H1 (cell line): ENCODE measurements around the gene ARMC9. TPM values are rescaled to one million over a fixed set of nuclear protein-coding genes. Genes with fewer than 3 reads are reported as not detected.

Source experiments
- CHD1 ChIP-seq: IDR thresholded peaks from 2 replicates; pipeline ENCODE4 v1.6.1; 2012; ENCODE audit warnings: low read depth, low read length, improper control_type of control experiment
- polyA plus RNA-seq, 7 experiments: library from polyadenylated mRNA; depleted of rRNA in 3 of 7; stranded (reverse) in 5 of 7; unstranded in 2 of 7; fragments of >200 nt in 5 of 7; fragments of 200-250 nt in 2 of 7; gene quantifications; 1 replicate in 5 of 7; 2 replicates in 1 of 7; 4 replicates in 1 of 7; pipeline versions ENCODE4 v1.2.1 to v1.2.3, GENCODE V29; 2011 to 2013; ENCODE audit warnings: missing spikeins in 2 of 7, mixed read lengths in 2 of 7
- total RNA-seq: library from RNA; stranded (reverse); fragmentation: NEBNext Ultra II Directional; extraction: Animal tissue kit (Norgen Biotek cat#: 25700); gene quantifications from 2 replicates; pipeline ENCODE4 v1.2.1, GENCODE V29; 2021
- TF ChIP-seq, protein P1 (sequence below): fragments of 300-600 bp; sonication (generic); IDR thresholded peaks from 2 replicates; pipeline ENCODE4 v1.7.1; 2012; ENCODE audit warnings: low read length, moderate library complexity, mild to moderate bottlenecking, inconsistent platforms; ENCODE audit not compliant: insufficient replicate concordance

The ARMC9 gene
- total and polyA plus RNA-seq, 2 of the 8 experiments (the other 6 are each of a cell fraction or from before 2014, with no cell fraction given) = 23.2 to 36.1 TPM

DNA sequence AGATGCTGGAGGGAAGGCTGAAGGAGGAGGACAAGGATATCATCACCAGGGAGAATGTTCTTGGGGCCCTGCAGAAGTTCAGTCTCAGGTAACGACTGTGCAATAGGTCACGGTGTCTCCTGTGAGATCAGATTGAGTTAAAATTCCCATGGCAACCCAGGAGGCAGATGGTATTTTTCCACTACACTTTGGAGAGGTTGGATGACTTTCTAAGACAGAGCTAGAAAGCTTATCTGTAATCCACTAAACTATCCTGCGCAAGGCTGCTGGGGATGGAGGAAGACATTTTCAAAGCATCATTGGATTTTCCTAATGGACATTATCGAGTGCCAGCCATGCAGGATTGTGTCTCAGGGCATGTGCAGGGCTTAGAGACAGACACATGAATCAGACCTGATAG is 74.6 kb downstream of the ARMC9 start (continued):
- TF ChIP-seq, protein P1, sequence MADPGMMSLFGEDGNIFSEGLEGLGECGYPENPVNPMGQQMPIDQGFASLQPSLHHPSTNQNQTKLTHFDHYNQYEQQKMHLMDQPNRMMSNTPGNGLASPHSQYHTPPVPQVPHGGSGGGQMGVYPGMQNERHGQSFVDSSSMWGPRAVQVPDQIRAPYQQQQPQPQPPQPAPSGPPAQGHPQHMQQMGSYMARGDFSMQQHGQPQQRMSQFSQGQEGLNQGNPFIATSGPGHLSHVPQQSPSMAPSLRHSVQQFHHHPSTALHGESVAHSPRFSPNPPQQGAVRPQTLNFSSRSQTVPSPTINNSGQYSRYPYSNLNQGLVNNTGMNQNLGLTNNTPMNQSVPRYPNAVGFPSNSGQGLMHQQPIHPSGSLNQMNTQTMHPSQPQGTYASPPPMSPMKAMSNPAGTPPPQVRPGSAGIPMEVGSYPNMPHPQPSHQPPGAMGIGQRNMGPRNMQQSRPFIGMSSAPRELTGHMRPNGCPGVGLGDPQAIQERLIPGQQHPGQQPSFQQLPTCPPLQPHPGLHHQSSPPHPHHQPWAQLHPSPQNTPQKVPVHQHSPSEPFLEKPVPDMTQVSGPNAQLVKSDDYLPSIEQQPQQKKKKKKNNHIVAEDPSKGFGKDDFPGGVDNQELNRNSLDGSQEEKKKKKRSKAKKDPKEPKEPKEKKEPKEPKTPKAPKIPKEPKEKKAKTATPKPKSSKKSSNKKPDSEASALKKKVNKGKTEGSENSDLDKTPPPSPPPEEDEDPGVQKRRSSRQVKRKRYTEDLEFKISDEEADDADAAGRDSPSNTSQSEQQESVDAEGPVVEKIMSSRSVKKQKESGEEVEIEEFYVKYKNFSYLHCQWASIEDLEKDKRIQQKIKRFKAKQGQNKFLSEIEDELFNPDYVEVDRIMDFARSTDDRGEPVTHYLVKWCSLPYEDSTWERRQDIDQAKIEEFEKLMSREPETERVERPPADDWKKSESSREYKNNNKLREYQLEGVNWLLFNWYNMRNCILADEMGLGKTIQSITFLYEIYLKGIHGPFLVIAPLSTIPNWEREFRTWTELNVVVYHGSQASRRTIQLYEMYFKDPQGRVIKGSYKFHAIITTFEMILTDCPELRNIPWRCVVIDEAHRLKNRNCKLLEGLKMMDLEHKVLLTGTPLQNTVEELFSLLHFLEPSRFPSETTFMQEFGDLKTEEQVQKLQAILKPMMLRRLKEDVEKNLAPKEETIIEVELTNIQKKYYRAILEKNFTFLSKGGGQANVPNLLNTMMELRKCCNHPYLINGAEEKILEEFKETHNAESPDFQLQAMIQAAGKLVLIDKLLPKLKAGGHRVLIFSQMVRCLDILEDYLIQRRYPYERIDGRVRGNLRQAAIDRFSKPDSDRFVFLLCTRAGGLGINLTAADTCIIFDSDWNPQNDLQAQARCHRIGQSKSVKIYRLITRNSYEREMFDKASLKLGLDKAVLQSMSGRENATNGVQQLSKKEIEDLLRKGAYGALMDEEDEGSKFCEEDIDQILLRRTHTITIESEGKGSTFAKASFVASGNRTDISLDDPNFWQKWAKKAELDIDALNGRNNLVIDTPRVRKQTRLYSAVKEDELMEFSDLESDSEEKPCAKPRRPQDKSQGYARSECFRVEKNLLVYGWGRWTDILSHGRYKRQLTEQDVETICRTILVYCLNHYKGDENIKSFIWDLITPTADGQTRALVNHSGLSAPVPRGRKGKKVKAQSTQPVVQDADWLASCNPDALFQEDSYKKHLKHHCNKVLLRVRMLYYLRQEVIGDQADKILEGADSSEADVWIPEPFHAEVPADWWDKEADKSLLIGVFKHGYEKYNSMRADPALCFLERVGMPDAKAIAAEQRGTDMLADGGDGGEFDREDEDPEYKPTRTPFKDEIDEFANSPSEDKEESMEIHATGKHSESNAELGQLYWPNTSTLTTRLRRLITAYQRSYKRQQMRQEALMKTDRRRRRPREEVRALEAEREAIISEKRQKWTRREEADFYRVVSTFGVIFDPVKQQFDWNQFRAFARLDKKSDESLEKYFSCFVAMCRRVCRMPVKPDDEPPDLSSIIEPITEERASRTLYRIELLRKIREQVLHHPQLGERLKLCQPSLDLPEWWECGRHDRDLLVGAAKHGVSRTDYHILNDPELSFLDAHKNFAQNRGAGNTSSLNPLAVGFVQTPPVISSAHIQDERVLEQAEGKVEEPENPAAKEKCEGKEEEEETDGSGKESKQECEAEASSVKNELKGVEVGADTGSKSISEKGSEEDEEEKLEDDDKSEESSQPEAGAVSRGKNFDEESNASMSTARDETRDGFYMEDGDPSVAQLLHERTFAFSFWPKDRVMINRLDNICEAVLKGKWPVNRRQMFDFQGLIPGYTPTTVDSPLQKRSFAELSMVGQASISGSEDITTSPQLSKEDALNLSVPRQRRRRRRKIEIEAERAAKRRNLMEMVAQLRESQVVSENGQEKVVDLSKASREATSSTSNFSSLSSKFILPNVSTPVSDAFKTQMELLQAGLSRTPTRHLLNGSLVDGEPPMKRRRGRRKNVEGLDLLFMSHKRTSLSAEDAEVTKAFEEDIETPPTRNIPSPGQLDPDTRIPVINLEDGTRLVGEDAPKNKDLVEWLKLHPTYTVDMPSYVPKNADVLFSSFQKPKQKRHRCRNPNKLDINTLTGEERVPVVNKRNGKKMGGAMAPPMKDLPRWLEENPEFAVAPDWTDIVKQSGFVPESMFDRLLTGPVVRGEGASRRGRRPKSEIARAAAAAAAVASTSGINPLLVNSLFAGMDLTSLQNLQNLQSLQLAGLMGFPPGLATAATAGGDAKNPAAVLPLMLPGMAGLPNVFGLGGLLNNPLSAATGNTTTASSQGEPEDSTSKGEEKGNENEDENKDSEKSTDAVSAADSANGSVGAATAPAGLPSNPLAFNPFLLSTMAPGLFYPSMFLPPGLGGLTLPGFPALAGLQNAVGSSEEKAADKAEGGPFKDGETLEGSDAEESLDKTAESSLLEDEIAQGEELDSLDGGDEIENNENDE = no peak
- TF ChIP-seq CHD1 = no peak
